A673 (cell line): ENCODE data around the gene CYP2W1. TPM values are rescaled to one million over a fixed set of nuclear protein-coding genes. Genes with fewer than 3 reads are reported as not detected.
"Not testable (repeated sequence)": the region's sequence is repeated elsewhere in the genome, so short reads cannot be mapped to it uniquely, and the experiment has no call there.

Source experiments
- BruUV-seq: library from RNA; stranded (reverse); fragments of 400-500 nt; replicated peaks from 2 replicates; lab custom pipeline; 2021; lab: Mats Ljungman, UMichigan
- CTCF ChIA-PET: fragments of 300-600 bp; sonication (Branson Sonifier 250); formaldehyde crosslinking; loops from one replicate; lab custom pipeline; 2022; ENCODE audit warnings: antibody characterized with exemption; lab: Charles Lee
- POLR2A ChIA-PET: fragments of 300-600 bp; sonication (Branson Sonifier 250); formaldehyde crosslinking; loops from one replicate; lab custom pipeline; 2022; ENCODE audit warnings: antibody characterized with exemption; ENCODE audit not compliant: low non-redundant PET; lab: Charles Lee
- DNase-seq: peaks from one replicate; pipeline ENCODE4 v3.0.0-alpha.2; 2015; ENCODE audit warnings: low spot score
- H3K27ac ChIP-seq: fragments of 200-600 bp; sonication (generic); 2 replicates; pipeline ENCODE4 v1.5.1; 2016; ENCODE audit warnings: mixed run types, low read depth, mild to moderate bottlenecking, mixed read lengths, antibody characterized with exemption, low read length; ENCODE audit not compliant: poor library complexity, severe bottlenecking
- H3K27me3 ChIP-seq: fragments of 200-600 bp; sonication (generic); replicated peaks from 2 replicates; pipeline ENCODE4 v1.6.1; 2017; ENCODE audit warnings: mixed run types, low read depth, mild to moderate bottlenecking, mixed read lengths, antibody characterized with exemption, low read length; ENCODE audit not compliant: insufficient read depth, poor library complexity
- H3K36me3 ChIP-seq: fragments of 200-600 bp; sonication (generic); 2 replicates; pipeline ENCODE4 v1.6.1; 2016; ENCODE audit warnings: mixed run types, mild to moderate bottlenecking, mixed read lengths, antibody characterized with exemption, low read length; ENCODE audit not compliant: insufficient read depth, poor library complexity, severe bottlenecking
- H3K4me1 ChIP-seq: fragments of 200-600 bp; sonication (generic); 2 replicates; pipeline ENCODE4 v1.6.1; 2017; ENCODE audit warnings: mixed run types, mild to moderate bottlenecking, mixed read lengths, antibody characterized with exemption, low read length; ENCODE audit not compliant: insufficient read depth, poor library complexity, severe bottlenecking
- H3K4me3 ChIP-seq: fragments of 200-600 bp; sonication (generic); 2 replicates; pipeline ENCODE4 v1.5.1; 2016; ENCODE audit warnings: low read depth, mixed run types, mild to moderate bottlenecking, mixed read lengths, low read length; ENCODE audit not compliant: poor library complexity, severe bottlenecking
- H3K9me3 ChIP-seq: fragments of 200-600 bp; sonication (generic); 2 replicates; pipeline ENCODE4 v1.6.1; 2016; ENCODE audit warnings: mixed run types, low read depth, mild to moderate bottlenecking, mixed read lengths, antibody characterized with exemption, low read length; ENCODE audit not compliant: poor library complexity, severe bottlenecking
- EZH2 ChIP-seq: fragments of 200-600 bp; sonication (generic); IDR thresholded peaks from 2 replicates; pipeline ENCODE4 v1.6.1; 2017; ENCODE audit warnings: borderline replicate concordance, low read depth, mild to moderate bottlenecking, mixed read lengths, antibody characterized with exemption, low read length; ENCODE audit not compliant: poor library complexity, severe bottlenecking
- intact Hi-C: fragments of 100-400 bp; cut with micrococcal nuclease; formaldehyde crosslinking; loops from one replicate; pipeline ENCODE4 v1.10.0; 2022; ENCODE audit not compliant: unreplicated experiment
- total RNA-seq: library from RNA; stranded (reverse); gene quantifications from 2 replicates; pipeline ENCODE4 v1.2.3, GENCODE V29; 2021
- TF ChIP-seq, protein P1 (sequence below): fragments of 300-800, 200-600 bp; sonication (generic); conservative IDR thresholded peaks from 2 replicates; pipeline ENCODE4 v1.5.1; 2017; ENCODE audit warnings: low read depth, mild to moderate bottlenecking, antibody characterized with exemption, low read length, moderate library complexity, mixed read lengths

CYP2W1 gene
- total RNA-seq, 1 experiment from 2014 or later = not detected

DNA sequence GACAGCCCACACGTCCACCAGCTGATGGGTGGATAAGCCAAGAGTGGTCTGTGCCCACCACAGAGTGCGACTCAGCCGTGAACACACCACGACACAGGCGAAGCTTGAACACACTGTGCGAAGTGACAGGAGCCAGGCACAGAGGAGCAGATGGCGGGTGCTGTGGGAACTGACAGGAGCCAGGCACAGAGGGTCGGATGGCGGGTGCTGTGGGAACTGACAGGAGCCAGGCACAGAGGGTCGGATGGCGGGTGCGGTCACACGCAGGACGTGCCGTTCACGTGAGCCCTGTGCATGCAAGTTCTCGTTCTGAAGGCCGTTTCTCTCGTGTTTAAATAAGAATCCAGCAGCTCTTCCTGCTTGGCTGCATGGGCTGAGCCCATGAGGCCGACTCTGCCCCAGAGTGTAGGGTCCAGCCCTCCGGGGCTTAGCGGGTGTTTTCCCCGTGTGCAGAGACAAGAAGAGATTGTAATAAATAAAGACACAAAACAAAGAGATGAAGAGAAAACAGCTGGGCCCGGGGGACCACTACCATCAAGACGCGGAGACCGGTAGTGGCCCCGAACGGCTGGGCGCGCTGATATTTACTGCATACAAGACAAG lies 22.6 kb upstream of the CYP2W1 start:
- BruUV-seq = no TSS peak
- intact Hi-C loops = no loop called here

DNA sequence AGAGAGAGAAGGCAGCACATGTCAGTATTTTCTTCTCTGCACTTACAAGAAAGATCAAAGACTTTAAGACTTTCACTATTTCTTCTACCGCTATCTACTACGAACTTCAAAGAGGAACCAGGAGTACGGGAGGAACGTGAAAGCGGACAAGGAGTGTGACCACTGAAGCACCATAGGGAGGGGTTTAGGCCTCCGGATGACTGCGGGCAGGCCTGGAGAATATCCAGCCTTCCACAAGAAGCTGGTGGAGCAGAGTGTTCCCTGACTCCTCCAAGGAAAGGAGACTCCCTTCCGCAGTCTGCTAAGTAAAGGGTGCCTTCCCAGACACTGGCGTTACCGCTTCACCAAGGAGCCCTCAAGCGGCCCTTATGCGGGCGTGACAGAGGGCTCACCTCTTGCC lies 22.0 kb upstream of the CYP2W1 start:
- H3K36me3 ChIP-seq, H3K4me3 ChIP-seq, CTCF ChIA-PET, POLR2A ChIA-PET, H3K27ac ChIP-seq, H3K27me3 ChIP-seq, H3K9me3 ChIP-seq, intact Hi-C loops, BruUV-seq, DNase-seq: not testable (repeated sequence)
- H3K4me1 ChIP-seq = peaks cover 33% of the 10 kb centered on the region

More for the DNA sequence above, 22.6 kb upstream of the CYP2W1 start:
- H3K4me1 ChIP-seq = peaks cover 28% of the 10 kb centered on the region
- H3K36me3 ChIP-seq = no peaks in the 10 kb centered on the region
- ChIA-PET CTCF (interaction anchor here (1.2 kb wide), 1 partner anchor 33 kb away, joined by 6 read pairs; no protein-coding TSS in a partner anchor), POLR2A (no interaction called here)
- H3K27me3 ChIP-seq = no peaks in the 10 kb centered on the region
- no peak for TF ChIP-seq EZH2
- TF ChIP-seq, protein P1, sequence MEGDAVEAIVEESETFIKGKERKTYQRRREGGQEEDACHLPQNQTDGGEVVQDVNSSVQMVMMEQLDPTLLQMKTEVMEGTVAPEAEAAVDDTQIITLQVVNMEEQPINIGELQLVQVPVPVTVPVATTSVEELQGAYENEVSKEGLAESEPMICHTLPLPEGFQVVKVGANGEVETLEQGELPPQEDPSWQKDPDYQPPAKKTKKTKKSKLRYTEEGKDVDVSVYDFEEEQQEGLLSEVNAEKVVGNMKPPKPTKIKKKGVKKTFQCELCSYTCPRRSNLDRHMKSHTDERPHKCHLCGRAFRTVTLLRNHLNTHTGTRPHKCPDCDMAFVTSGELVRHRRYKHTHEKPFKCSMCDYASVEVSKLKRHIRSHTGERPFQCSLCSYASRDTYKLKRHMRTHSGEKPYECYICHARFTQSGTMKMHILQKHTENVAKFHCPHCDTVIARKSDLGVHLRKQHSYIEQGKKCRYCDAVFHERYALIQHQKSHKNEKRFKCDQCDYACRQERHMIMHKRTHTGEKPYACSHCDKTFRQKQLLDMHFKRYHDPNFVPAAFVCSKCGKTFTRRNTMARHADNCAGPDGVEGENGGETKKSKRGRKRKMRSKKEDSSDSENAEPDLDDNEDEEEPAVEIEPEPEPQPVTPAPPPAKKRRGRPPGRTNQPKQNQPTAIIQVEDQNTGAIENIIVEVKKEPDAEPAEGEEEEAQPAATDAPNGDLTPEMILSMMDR = no peak
- H3K4me3 ChIP-seq = no peak overlapping the region
- H3K9me3 ChIP-seq = no peaks in the 10 kb centered on the region
- no peak for DNase-seq
- H3K27ac ChIP-seq = no peak overlapping the region

DNA sequence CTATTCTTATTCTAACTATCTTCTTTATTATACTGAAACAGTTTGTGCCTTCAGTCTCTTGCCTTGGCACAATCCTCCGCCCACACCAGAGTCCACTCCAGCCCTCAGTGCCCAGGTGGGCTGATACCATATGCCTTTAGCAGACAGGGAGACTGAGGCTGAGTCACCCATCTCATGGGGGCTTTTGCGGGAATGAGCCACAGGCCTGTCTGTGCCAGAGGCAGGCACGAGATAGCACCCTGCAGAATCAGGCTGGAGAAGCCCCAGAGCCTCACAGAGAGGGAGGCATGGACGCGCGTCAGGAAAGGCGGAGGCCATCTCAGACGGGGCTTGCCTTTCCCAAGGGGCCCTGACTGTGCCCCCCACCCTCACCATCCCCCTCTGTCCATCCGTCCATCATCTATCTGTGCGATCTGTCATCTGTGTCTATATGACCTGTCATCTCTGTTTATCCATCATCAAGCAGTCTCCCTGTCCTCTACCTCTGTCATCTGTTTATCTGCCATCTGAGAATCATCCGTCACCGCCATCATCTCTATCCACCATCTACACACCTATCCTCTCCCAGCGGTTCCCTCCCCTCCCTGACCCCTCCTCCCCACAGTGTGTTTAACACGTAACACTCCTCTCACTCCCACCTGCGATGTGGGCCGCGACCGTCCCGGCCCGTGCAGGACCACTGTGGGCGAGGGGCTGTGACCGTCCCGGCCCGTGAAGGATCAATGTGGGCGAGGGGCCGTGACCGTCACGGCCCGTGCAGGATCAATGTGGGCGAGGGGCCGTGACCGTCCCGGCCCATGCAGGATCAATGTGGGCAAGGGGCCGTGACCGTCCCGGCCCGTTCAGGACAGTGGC lies 21.2 kb upstream of the CYP2W1 start:
- Histone ChIP-seq H3K4me3 (no peak overlapping the region), H3K36me3 (peaks cover 3% of the 10 kb centered on the region), H3K27me3 (no peaks in the 10 kb centered on the region), H3K27ac (no peak overlapping the region), H3K9me3 (no peaks in the 10 kb centered on the region), H3K4me1 (peaks cover 33% of the 10 kb centered on the region)
- DNase-seq = no peak
- TF ChIP-seq EZH2 = no peak
- TF ChIP-seq, protein P1 = no peak
- POLR2A ChIA-PET = no interaction called here
- BruUV-seq = no TSS peak
- intact Hi-C loops = no loop called here
- CTCF ChIA-PET = no interaction called here
